ENCODE measurements around the gene HDAC1. TPM values are rescaled to one million over a fixed set of nuclear protein-coding genes. Genes with fewer than 3 reads are reported as not detected.
A peak's percentile ranks its signal among the peaks of the same experiment; 100 is the strongest.
"Not testable (repeated sequence)": the region's sequence is repeated elsewhere in the genome, so short reads cannot be mapped to it uniquely, and the experiment has no call there.

Gene HDAC1
- total RNA-seq, 1 donor from 2014 or later = 32.3 TPM

GRCh38 chr1:32342704-32343103, 50.8 kb downstream of the HDAC1 start:
- no peak for DNase-seq (ENCODE audit: low spot score)

GRCh38 chr1:32345289-32345827, 53.5 kb downstream of the HDAC1 start:
- no peak for DNase-seq (ENCODE audit: low spot score)

GRCh38 chr1:32346532-32347157, 54.8 kb downstream of the HDAC1 start:
- DNase-seq (ENCODE audit: low spot score) = no peak

- DNase-seq (ENCODE audit: low spot score) = no peak
These were observed 57.4 kb downstream of the HDAC1 start for GRCh38 chr1:32349211-32349708.

GRCh38 chr1:32350785-32351398, 59.0 kb downstream of the HDAC1 start:
- DNase-seq (ENCODE audit: low spot score) = peak; percentile 93

GRCh38 chr1:32351399-32352238, 59.7 kb downstream of the HDAC1 start:
- DNase-seq (ENCODE audit: low spot score) = peak; percentile 97

- no peak for DNase-seq (ENCODE audit: low spot score)
These were observed 60.4 kb downstream of the HDAC1 start for GRCh38 chr1:32352239-32352745.

GRCh38 chr1:32352831-32353383, 61.0 kb downstream of the HDAC1 start:
- no peak for DNase-seq (ENCODE audit: low spot score)

GRCh38 chr1:32353431-32353830, 61.5 kb downstream of the HDAC1 start:
- no peak for DNase-seq (ENCODE audit: low spot score)

GRCh38 chr1:32353886-32354570, 62.1 kb downstream of the HDAC1 start:
- DNase-seq (ENCODE audit: low spot score) = no peak

- not testable (repeated sequence) for DNase-seq (ENCODE audit: low spot score)
These were observed 63.9 kb downstream of the HDAC1 start for GRCh38 chr1:32355778-32356177.

GRCh38 chr1:32356478-32356877, 64.6 kb downstream of the HDAC1 start:
- DNase-seq (ENCODE audit: low spot score) = no peak

GRCh38 chr1:32357614-32358013, 65.7 kb downstream of the HDAC1 start:
- no peak for DNase-seq (ENCODE audit: low spot score)

GRCh38 chr1:32358435-32358834, 66.6 kb downstream of the HDAC1 start:
- DNase-seq (ENCODE audit: low spot score) = no peak

- DNase-seq (ENCODE audit: low spot score) = no peak
These were observed 69.4 kb downstream of the HDAC1 start for GRCh38 chr1:32361308-32361673.

GRCh38 chr1:32361674-32362473, 70.0 kb downstream of the HDAC1 start:
- peak; percentile 92 for DNase-seq (ENCODE audit: low spot score)

GRCh38 chr1:32362474-32363313, 70.8 kb downstream of the HDAC1 start, which contains the start of the genes FAM229A and TSSK3:
Gene FAM229A, minus strand, starts transcription at chr1:32362485. Its CDS starts 394 bp downstream, at chr1:32362091.
Gene TSSK3, plus strand, starts transcription at chr1:32362539. Its CDS starts 163 bp downstream, at chr1:32362702.
- DNase-seq (ENCODE audit: low spot score) = no peak

GRCh38 chr1:32363713-32364112, 71.8 kb downstream of the HDAC1 start:
- DNase-seq (ENCODE audit: low spot score) = no peak

- DNase-seq (ENCODE audit: low spot score) = no peak
These were observed 73.0 kb downstream of the HDAC1 start for GRCh38 chr1:32364836-32365235.
